Activated T-helper 1 cell treated with anti-CD3 and anti-CD28 coated beads, Interleukin-12 subunit alpha, Interleukin-12 subunit beta, Interleukin-2, Interleukin-4 antibody, amounts not matched to agents 30 ng/mL and 10 ng/mL and 1 ng/mL, durations not matched to agents 14 hours and 24 hours and 36 hours (primary cell): ENCODE data around the gene ZNF787. TPM values are rescaled to one million over a fixed set of nuclear protein-coding genes. Genes with fewer than 3 reads are reported as not detected.
"Not testable (repeated sequence)": the region's sequence is repeated elsewhere in the genome, so short reads cannot be mapped to it uniquely, and the experiment has no call there.

Experiments used
- DNase-seq: peaks from one replicate; pipeline ENCODE4 v3.0.0; 2021; ENCODE audit warnings: low spot score
- H3K27ac Mint-ChIP-seq: one replicate; pipeline ENCODE4 v1.8.0; 2021; ENCODE audit warnings: mild to moderate bottlenecking, mixed read lengths
- H3K27me3 Mint-ChIP-seq: one replicate; pipeline ENCODE4 v1.8.0; 2022; ENCODE audit warnings: mild to moderate bottlenecking, moderate library complexity, mixed read lengths; ENCODE audit not compliant: insufficient read depth
- H3K36me3 Mint-ChIP-seq: one replicate; pipeline ENCODE4 v1.8.0; 2021; ENCODE audit warnings: low read depth, mixed read lengths
- H3K4me1 Mint-ChIP-seq: one replicate; pipeline ENCODE4 v1.8.0; 2021; ENCODE audit warnings: low read depth, mixed read lengths
- H3K4me3 Mint-ChIP-seq: one replicate; pipeline ENCODE4 v1.8.0; 2021; ENCODE audit warnings: mild to moderate bottlenecking, moderate library complexity, mixed read lengths
- H3K9me3 Mint-ChIP-seq: one replicate; pipeline ENCODE4 v1.8.0; 2021; ENCODE audit warnings: mixed read lengths
- intact Hi-C: fragments of 100-400 bp; cut with micrococcal nuclease; formaldehyde crosslinking; loops from one replicate; pipeline ENCODE4 v1.15.1; 2024
- total RNA-seq: library from RNA; stranded (reverse); gene quantifications from 2 replicates; pipeline ENCODE4 v1.2.3, GENCODE V29; 2022

The ZNF787 gene
- total RNA-seq, 1 donor from 2014 or later: 42.6 TPM

- peaks cover 33% of the 10 kb centered on the region for H3K4me1 Mint-ChIP-seq
- no peak overlapping the region for H3K27ac Mint-ChIP-seq
- H3K9me3 Mint-ChIP-seq: no peaks in the 10 kb centered on the region
- no peak overlapping the region for H3K4me3 Mint-ChIP-seq
- no peak for DNase-seq
- intact Hi-C loops: no loop called here
- H3K27me3 Mint-ChIP-seq: no peaks in the 10 kb centered on the region
- H3K36me3 Mint-ChIP-seq: peaks cover 7% of the 10 kb centered on the region
These were observed 6.9 kb downstream of the ZNF787 start for GRCh38 chr19:56114051-56114777.

GRCh38 chr19:56113074-56113632, 7.9 kb downstream of the ZNF787 start:
- Mint-ChIP-seq H3K9me3 (no peaks in the 10 kb centered on the region), H3K27me3 (no peaks in the 10 kb centered on the region), H3K4me3 (no peak overlapping the region), H3K27ac (peak overlapping the region; percentile 84), H3K4me1 (peaks cover 28% of the 10 kb centered on the region), H3K36me3 (peaks cover 5% of the 10 kb centered on the region)
- intact Hi-C loops: no loop called here
- no peak for DNase-seq

- Mint-ChIP-seq H3K27me3 (no peaks in the 10 kb centered on the region), H3K27ac (peak overlapping the region; percentile 70), H3K9me3 (no peaks in the 10 kb centered on the region), H3K4me3 (peak overlapping the region; percentile 21), H3K4me1 (peaks cover 28% of the 10 kb centered on the region), H3K36me3 (peaks cover 5% of the 10 kb centered on the region)
- no peak for DNase-seq
- intact Hi-C loops: no loop called here
These were observed 8.8 kb downstream of the ZNF787 start for GRCh38 chr19:56112313-56112709.

GRCh38 chr19:56111601-56112312, 9.3 kb downstream of the ZNF787 start:
- peaks cover 5% of the 10 kb centered on the region for H3K36me3 Mint-ChIP-seq
- no peaks in the 10 kb centered on the region for H3K9me3 Mint-ChIP-seq
- peaks cover 28% of the 10 kb centered on the region for H3K4me1 Mint-ChIP-seq
- no peaks in the 10 kb centered on the region for H3K27me3 Mint-ChIP-seq
- no peak for DNase-seq
- no peak overlapping the region for H3K4me3 Mint-ChIP-seq
- intact Hi-C loops: no loop called here
- no peak overlapping the region for H3K27ac Mint-ChIP-seq

GRCh38 chr19:56110515-56111448, 10.3 kb downstream of the ZNF787 start:
- intact Hi-C loops: no loop called here
- peaks cover 32% of the 10 kb centered on the region for H3K4me1 Mint-ChIP-seq
- H3K27me3 Mint-ChIP-seq: no peaks in the 10 kb centered on the region
- no peak overlapping the region for H3K27ac Mint-ChIP-seq
- no peaks in the 10 kb centered on the region for H3K9me3 Mint-ChIP-seq
- DNase-seq: no peak
- peaks cover 5% of the 10 kb centered on the region for H3K36me3 Mint-ChIP-seq
- no peak overlapping the region for H3K4me3 Mint-ChIP-seq

- DNase-seq: no peak
- H3K27ac Mint-ChIP-seq: no peak overlapping the region
- intact Hi-C loops: no loop called here
- H3K4me1 Mint-ChIP-seq: peaks cover 25% of the 10 kb centered on the region
- no peak overlapping the region for H3K4me3 Mint-ChIP-seq
- no peaks in the 10 kb centered on the region for H3K27me3 Mint-ChIP-seq
- H3K9me3 Mint-ChIP-seq: no peaks in the 10 kb centered on the region
- H3K36me3 Mint-ChIP-seq: peaks cover 2% of the 10 kb centered on the region
These were observed 11.9 kb downstream of the ZNF787 start for GRCh38 chr19:56109226-56109625.

GRCh38 chr19:56108447-56109195, 12.5 kb downstream of the ZNF787 start:
- Mint-ChIP-seq H3K4me3 (no peak overlapping the region), H3K27me3 (no peaks in the 10 kb centered on the region), H3K9me3 (no peaks in the 10 kb centered on the region), H3K27ac (no peak overlapping the region), H3K36me3 (peaks cover 2% of the 10 kb centered on the region), H3K4me1 (peaks cover 25% of the 10 kb centered on the region)
- no peak for DNase-seq
- intact Hi-C loops: no loop called here

GRCh38 chr19:56107626-56108351, 13.3 kb downstream of the ZNF787 start:
- Mint-ChIP-seq H3K9me3 (no peaks in the 10 kb centered on the region), H3K4me1 (peaks cover 18% of the 10 kb centered on the region), H3K27me3 (no peaks in the 10 kb centered on the region), H3K36me3 (no peaks in the 10 kb centered on the region), H3K4me3 (no peak overlapping the region), H3K27ac (no peak overlapping the region)
- intact Hi-C loops: no loop called here
- no peak for DNase-seq

GRCh38 chr19:56106993-56107392, 14.1 kb downstream of the ZNF787 start:
- intact Hi-C loops: no loop called here
- Mint-ChIP-seq H3K9me3 (no peaks in the 10 kb centered on the region), H3K27ac (no peak overlapping the region), H3K4me3 (no peak overlapping the region), H3K27me3 (no peaks in the 10 kb centered on the region), H3K36me3 (no peaks in the 10 kb centered on the region), H3K4me1 (peaks cover 10% of the 10 kb centered on the region)
- DNase-seq: no peak

GRCh38 chr19:56106397-56106849, 14.7 kb downstream of the ZNF787 start:
- H3K27ac Mint-ChIP-seq: no peak overlapping the region
- intact Hi-C loops: no loop called here
- no peak overlapping the region for H3K4me3 Mint-ChIP-seq
- no peaks in the 10 kb centered on the region for H3K27me3 Mint-ChIP-seq
- no peaks in the 10 kb centered on the region for H3K9me3 Mint-ChIP-seq
- H3K4me1 Mint-ChIP-seq: peaks cover 10% of the 10 kb centered on the region
- no peak for DNase-seq
- H3K36me3 Mint-ChIP-seq: peaks cover 2% of the 10 kb centered on the region

GRCh38 chr19:56105831-56106396, 15.2 kb downstream of the ZNF787 start:
- H3K36me3 Mint-ChIP-seq, H3K4me3 Mint-ChIP-seq, H3K9me3 Mint-ChIP-seq, H3K27ac Mint-ChIP-seq, H3K27me3 Mint-ChIP-seq, DNase-seq: not testable (repeated sequence)
- intact Hi-C loops: loop anchor here (1.0 kb wide), 3 partner anchors 34 to 227 kb away; no protein-coding TSS in a partner anchor
- peaks cover 10% of the 10 kb centered on the region for H3K4me1 Mint-ChIP-seq
